NK-92 (cell line): ENCODE data around the gene VGF.
"Not testable (repeated sequence)": the region's sequence is repeated elsewhere in the genome, so short reads cannot be mapped to it uniquely, and the experiment has no call there.

Experiments
- DNase-seq: peaks from one replicate; lab custom pipeline; 2025; ENCODE audit not compliant: unreplicated experiment; lab: John Stamatoyannopoulos, UW

VGF gene

DNA sequence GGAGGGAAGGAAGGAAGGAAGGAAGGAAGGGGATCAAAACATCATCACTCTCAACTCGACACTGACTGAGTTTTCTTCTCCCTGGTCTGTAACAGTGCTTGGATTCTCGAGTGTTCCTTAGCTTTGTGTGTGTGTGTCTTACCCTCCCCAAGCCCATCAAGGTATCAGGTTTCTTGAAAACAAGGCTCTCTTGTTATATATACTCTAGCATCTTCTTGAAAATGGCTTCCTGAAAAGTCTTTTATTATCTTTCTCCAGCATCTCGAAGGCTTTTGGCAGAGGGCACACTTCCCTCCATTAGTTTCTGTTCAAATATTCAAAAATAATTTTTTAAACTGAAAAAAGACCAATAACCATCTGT, 25.1 kb downstream of the VGF start:
- DNase-seq = no peak

DNA sequence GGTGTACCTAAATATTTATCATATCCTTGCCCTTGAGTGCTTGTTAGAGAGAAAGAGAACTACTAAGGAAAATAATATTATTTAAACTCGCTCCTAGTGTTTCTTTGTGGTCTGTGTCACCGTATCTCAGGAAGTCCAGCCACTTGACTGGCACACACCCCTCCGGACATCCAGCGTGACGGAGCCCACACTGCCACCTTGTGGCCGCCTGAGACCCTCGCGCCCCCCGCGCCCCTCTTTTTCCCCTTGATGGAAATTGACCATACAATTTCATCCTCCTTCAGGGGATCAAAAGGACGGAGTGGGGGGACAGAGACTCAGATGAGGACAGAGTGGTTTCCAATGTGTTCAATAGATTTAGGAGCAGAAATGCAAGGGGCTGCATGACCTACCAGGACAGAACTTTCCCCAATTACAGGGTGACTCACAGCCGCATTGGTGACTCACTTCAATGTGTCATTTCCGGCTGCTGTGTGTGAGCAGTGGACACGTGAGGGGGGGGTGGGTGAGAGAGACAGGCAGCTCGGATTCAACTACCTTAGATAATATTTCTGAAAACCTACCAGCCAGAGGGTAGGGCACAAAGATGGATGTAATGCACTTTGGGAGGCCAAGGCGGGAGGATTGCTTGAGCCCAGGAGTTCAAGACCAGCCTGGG, 27.0 kb downstream of the VGF start:
- DNase-seq = no peak

- DNase-seq = no peak
Observed at GRCh38 chr7:101137651-101138212, 27.6 kb downstream of the VGF start.

DNA sequence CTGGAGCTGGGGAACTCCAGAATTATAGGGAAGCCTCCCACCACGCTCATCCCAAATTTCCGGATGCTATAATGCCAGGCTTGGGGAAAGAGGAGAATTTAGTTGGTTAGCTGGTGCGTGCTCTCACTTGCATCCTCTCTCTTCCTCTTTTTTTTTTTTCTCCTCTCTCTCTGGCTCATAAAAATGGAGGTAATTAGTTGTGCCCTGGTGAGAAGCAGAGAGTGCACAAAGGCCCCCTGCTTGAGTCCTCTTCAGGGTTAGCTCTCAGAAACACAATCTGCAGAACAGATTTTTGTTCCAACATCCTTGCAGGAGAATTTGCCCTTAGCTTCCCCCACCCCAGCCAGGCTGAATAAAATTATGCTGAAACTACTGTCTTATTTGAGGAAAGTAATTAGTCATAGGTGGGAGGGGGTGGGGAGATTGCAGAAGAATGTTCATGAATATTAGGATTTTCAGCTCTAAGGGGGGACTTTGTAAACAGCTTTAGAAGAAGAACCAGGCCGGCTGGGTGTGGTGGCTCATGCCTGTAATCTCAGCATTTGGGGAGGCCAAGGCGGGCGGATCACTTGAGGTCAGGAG, 30.9 kb downstream of the VGF start:
- no peak for DNase-seq

- DNase-seq = no peak
Observed at GRCh38 chr7:101133621-101134398, 31.6 kb downstream of the VGF start.

- not testable (repeated sequence) for DNase-seq
Observed at GRCh38 chr7:101132626-101133600, 32.5 kb downstream of the VGF start.

DNA sequence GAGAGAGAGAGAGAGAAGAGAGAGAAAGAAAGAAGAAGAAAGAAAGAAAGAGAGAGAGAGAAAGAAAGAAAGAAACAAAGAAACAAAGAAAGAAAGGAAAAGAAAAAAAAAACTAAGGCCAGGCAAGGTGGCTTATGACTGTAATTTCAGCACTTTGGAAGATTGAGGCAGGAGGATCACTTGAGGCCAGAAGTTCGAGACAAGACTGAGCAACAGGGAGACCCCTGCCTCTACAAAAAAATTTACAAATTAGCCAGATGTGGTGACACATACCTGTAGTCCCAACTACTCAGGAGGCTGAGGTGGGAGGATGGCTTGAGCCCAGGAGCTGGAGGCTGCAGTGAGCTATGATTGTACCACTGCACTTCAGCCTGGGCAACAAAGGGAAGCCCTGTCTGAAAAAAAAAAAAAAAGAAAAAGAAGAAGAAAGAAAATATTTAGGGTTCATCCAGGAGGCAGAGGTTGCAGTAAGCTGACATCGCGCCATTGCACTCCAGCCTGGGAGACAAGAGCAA, 35.7 kb downstream of the VGF start:
- no peak for DNase-seq

DNA sequence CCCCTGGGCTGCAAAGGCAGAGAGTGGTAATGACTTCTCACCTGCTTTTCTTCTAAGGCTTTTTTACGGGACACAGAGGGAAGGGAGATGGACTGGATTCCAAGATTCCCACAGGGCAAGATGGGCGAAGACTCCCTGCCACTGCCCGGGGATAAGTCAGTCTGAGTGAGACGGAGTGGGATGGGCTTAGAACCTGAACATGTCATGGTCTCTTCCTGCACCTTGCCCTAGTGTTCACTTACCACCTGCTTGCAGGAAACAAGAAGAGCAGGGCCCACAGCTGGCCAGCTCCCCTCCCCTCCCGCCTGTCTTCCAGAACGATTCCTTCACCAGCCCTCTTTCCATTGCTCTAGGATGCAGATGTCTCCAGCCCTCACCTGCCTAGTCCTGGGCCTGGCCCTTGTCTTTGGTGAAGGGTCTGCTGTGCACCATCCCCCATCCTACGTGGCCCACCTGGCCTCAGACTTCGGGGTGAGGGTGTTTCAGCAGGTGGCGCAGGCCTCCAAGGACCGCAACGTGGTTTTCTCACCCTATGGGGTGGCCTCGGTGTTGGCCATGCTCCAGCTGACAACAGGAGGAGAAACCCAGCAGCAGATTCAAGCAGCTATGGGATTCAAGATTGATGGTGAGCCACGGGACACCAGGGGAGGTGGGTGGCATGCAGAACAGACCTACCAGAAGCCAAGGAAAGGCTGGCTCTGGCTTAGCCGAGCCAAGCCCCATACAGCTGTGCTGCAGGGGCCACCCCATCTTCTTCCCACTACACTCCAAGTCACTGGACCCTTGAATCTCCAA, 37.1 kb downstream of the VGF start:
- no peak for DNase-seq

- DNase-seq = no peak
Observed at GRCh38 chr7:101127460-101128039, 37.8 kb downstream of the VGF start.

- DNase-seq = no peak
Observed at GRCh38 chr7:101126651-101127459, 38.5 kb downstream of the VGF start, which contains the start of gene SERPINE1. Gene SERPINE1, plus strand, starts transcription at chr7:101127104. Its CDS starts 1,290 bp downstream, at chr7:101128394.

DNA sequence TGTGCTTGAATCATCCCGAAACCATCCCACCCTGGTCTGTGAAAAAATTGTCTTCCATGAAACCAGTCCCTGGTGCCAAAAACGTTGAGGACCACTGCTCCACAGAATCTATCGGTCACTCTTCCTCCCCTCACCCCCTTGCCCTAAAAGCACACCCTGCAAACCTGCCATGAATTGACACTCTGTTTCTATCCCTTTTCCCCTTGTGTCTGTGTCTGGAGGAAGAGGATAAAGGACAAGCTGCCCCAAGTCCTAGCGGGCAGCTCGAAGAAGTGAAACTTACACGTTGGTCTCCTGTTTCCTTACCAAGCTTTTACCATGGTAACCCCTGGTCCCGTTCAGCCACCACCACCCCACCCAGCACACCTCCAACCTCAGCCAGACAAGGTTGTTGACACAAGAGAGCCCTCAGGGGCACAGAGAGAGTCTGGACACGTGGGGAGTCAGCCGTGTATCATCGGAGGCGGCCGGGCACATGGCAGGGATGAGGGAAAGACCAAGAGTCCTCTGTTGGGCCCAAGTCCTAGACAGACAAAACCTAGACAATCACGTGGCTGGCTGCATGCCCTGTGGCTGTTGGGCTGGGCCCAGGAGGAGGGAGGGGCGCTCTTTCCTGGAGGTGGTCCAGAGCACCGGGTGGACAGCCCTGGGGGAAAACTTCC, 39.2 kb downstream of the VGF start:
- DNase-seq = no peak

- DNase-seq = no peak
Observed at GRCh38 chr7:101124376-101125056, 40.9 kb downstream of the VGF start.

GRCh38 chr7:101123703-101124068, 41.7 kb downstream of the VGF start:
- DNase-seq = no peak

DNA sequence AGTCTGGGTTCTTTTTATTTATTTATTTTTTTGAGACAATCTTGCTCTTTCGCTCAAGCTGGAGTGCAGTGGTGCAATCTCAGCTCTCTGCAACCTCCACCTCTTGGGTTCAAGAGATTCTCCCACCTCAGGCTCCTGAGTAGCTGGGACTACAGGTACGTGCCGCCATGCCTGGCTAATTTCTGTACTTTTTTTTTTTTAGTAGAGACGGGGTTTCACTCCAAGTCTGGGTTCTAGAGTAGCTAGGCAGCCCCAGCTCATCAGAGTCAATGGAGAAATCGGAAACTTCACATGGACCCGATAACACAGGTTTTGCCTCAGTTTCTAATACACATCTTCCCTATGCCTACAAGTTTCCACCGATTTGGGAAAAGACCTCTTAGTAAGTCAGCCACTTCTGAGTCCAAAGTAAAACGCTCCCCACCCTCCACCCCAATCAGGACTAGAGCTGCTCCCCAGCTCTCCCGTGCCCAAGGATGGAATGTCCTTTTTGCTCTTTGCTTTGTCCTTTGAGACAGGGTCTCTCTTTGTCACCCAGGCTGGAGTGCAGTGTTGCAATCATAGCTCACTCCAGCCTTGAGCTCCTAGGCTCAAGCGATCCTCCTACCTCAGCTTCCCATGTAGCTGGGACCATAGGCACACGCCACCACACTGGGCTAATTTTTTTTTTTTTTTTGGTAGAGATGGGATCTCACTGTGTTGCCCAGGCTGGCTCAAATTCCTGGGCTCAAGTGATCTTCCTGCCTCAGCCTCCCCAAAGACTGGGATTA, 42.3 kb downstream of the VGF start:
- DNase-seq = no peak

GRCh38 chr7:101121991-101122932, 43.1 kb downstream of the VGF start:
- DNase-seq = no peak

- not testable (repeated sequence) for DNase-seq
Observed at GRCh38 chr7:101121631-101121990, 43.8 kb downstream of the VGF start.
